HCT116 (cell line): Measurements from ENCODE around the gene ENTPD6.

ENCODE experiments used
- CEBPB ChIP-seq: IDR thresholded peaks from 2 replicates; pipeline ENCODE4 v1.6.1; 2012; ENCODE audit warnings: low read depth
- CTCF ChIP-seq, 3 experiments: fragments of 200-600 bp in 1 of 3; sonication (generic) in 1 of 3; IDR thresholded peaks in 2 of 3; conservative IDR thresholded peaks in 1 of 3; 2 replicates each; pipeline ENCODE4 v1.5.1; 2012 to 2017; ENCODE audit warnings: low read depth in 2 of 3, low read length in 2 of 3, antibody characterized with exemption in 1 of 3, borderline replicate concordance in 1 of 3, control low read depth in 1 of 3, mild to moderate bottlenecking in 1 of 3, mixed read lengths in 1 of 3, mixed run types in 1 of 3, moderate library complexity in 1 of 3; ENCODE audit not compliant: insufficient read depth in 1 of 3
- EGR1 ChIP-seq: IDR thresholded peaks from 2 replicates; pipeline ENCODE4 v1.6.1; 2012; ENCODE audit warnings: low read depth
- EZH2 ChIP-seq: fragments of 200-600 bp; sonication (generic); IDR thresholded peaks from 2 replicates; pipeline ENCODE4 v1.6.1; 2017; ENCODE audit warnings: antibody characterized with exemption, mixed run types
- EZH2phosphoT487 ChIP-seq: fragments of 200-600 bp; IDR thresholded peaks from 2 replicates; pipeline ENCODE4 v1.6.1; 2018; ENCODE audit warnings: antibody characterized with exemption, borderline replicate concordance
- FOSL1 ChIP-seq: IDR thresholded peaks from 2 replicates; pipeline ENCODE4 v1.6.1; 2012; ENCODE audit warnings: low read depth
- MAX ChIP-seq: IDR thresholded peaks from 2 replicates; pipeline ENCODE4 v1.6.1; 2012
- POLR2A ChIP-seq: IDR thresholded peaks from 2 replicates; pipeline ENCODE4 v1.7.0; 2011; ENCODE audit warnings: borderline replicate concordance; ENCODE audit not compliant: insufficient read depth, insufficient read length; ENCODE audit errors: extremely low read depth
- SIN3A ChIP-seq: IDR thresholded peaks from 2 replicates; pipeline ENCODE4 v1.6.1; 2012; ENCODE audit warnings: low read depth
- SRF ChIP-seq: IDR thresholded peaks from 2 replicates; pipeline ENCODE4 v1.6.1; 2012; ENCODE audit warnings: low read depth
- YY1 ChIP-seq: IDR thresholded peaks from 2 replicates; pipeline ENCODE4 v1.6.1; 2011; ENCODE audit warnings: low read length, low read depth, moderate library complexity, mild to moderate bottlenecking; ENCODE audit not compliant: insufficient replicate concordance; ENCODE audit errors: extremely low read depth

GRCh38 chr20:25160897-25161296 is 34.6 kb upstream of the ENTPD6 start:
- TF ChIP-seq CTCF (IDR thresholded peaks at IDR 0.05 in 2 of 3, conservative IDR thresholded peaks at IDR 0.05 in 1 of 3; ENCODE audit: borderline replicate concordance in 1 of 3, insufficient read depth in 1 of 3, low read depth in 2 of 3, low read length in 2 of 3) (no peak), MAX (no peak), POLR2A (no peak), SIN3A (no peak), EZH2 (no peak), EZH2phosphoT487 (no peak), EGR1 (no peak), CEBPB (no peak), YY1 (no peak), FOSL1 (no peak), SRF (no peak)
